Type B pancreatic cell (in vitro differentiated cells): Measurements from ENCODE around the gene FOXE3. TPM values are rescaled to one million over a fixed set of nuclear protein-coding genes. Genes with fewer than 3 reads are reported as not detected.

Experiments used
- DNase-seq: peaks from one replicate; pipeline ENCODE4 v3.0.0; 2021; ENCODE audit warnings: mixed read lengths; ENCODE audit not compliant: unreplicated experiment; ENCODE audit errors: extremely low spot score
- H3K27ac Mint-ChIP-seq: 2 replicates; pipeline ENCODE4 v1.8.0; 2021; ENCODE audit warnings: mild to moderate bottlenecking, mixed read lengths
- H3K27me3 Mint-ChIP-seq: 2 replicates; pipeline ENCODE4 v1.8.0; 2021; ENCODE audit warnings: mixed read lengths
- H3K36me3 Mint-ChIP-seq: 2 replicates; pipeline ENCODE4 v1.8.0; 2021; ENCODE audit warnings: mixed read lengths
- H3K4me1 Mint-ChIP-seq: one replicate; pipeline ENCODE4 v1.8.0; 2021; ENCODE audit warnings: mixed read lengths; ENCODE audit not compliant: unreplicated experiment
- H3K4me3 Mint-ChIP-seq: 2 replicates; pipeline ENCODE4 v1.8.0; 2021; ENCODE audit warnings: mild to moderate bottlenecking, mixed read lengths
- H3K9me3 Mint-ChIP-seq: 2 replicates; pipeline ENCODE4 v1.8.0; 2021; ENCODE audit warnings: mixed read lengths
- total RNA-seq: library from RNA; stranded (reverse); gene quantifications from 2 replicates; pipeline ENCODE4 v1.2.1, GENCODE V29; 2021; ENCODE audit warnings: low replicate concordance
- TF ChIP-seq, protein P1 (sequence below): fragments of 200-600 bp; sonication (generic); conservative IDR thresholded peaks from 2 replicates; pipeline ENCODE4 v1.5.0; 2021; ENCODE audit warnings: antibody characterized with exemption, mild to moderate bottlenecking

The FOXE3 gene
- total RNA-seq, 1 donor from 2014 or later, result 0.14 TPM

DNA sequence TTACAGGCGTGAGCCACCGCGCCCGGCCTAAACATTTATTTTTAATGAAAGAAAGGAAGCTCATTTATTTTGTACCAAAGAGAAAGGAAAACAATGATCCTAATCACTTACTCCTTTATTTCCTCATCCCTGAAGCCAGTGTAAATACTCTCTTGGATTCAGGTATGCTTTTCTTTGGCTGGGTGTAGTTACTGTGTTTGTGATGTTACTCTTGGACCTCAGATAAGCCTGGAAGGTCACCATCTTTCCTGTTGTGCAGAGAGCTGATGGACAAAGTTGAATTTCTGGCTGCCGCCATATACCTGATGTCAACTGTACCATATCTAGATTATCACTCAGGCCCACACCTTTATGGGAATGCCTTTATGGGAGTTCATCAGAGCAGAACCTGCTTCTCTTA, 35.4 kb upstream of the FOXE3 start:
- H3K9me3 Mint-ChIP-seq, result no peaks in the 10 kb centered on the region
- TF ChIP-seq, protein P1, sequence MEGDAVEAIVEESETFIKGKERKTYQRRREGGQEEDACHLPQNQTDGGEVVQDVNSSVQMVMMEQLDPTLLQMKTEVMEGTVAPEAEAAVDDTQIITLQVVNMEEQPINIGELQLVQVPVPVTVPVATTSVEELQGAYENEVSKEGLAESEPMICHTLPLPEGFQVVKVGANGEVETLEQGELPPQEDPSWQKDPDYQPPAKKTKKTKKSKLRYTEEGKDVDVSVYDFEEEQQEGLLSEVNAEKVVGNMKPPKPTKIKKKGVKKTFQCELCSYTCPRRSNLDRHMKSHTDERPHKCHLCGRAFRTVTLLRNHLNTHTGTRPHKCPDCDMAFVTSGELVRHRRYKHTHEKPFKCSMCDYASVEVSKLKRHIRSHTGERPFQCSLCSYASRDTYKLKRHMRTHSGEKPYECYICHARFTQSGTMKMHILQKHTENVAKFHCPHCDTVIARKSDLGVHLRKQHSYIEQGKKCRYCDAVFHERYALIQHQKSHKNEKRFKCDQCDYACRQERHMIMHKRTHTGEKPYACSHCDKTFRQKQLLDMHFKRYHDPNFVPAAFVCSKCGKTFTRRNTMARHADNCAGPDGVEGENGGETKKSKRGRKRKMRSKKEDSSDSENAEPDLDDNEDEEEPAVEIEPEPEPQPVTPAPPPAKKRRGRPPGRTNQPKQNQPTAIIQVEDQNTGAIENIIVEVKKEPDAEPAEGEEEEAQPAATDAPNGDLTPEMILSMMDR, result no peak

DNA sequence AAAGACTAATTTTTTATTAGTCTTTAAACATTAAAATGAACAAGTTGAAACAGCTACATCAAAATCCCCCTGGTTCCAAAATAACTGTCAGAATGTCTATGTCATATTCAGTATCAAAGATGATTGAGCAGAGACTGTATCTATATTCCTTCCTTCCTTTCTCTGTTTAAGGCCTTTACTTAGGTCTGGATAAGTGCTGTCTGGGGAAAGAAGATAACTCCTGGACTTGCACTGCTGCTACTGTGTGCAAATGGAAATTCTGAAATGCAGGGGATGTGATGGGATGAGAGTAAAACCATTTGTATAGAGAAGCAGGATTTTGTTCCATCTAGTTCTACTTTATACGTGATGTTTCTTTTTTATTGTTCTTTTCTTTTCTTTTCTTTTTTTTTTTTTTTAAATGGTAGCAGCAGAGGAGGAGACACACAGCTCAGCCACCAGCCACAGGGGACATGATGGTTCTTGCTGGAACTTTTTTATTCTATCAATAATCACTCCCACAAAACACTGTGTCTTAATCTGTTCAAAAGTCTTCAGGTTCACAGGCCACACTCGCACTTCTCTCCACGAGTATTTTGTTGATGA, 33.6 kb upstream of the FOXE3 start:
- no peak overlapping the region for H3K27ac Mint-ChIP-seq
- DNase-seq, result no peak
- H3K36me3 Mint-ChIP-seq, result peaks cover 14% of the 10 kb centered on the region
- no peak overlapping the region for H3K4me3 Mint-ChIP-seq
- no peaks in the 10 kb centered on the region for H3K9me3 Mint-ChIP-seq
- H3K27me3 Mint-ChIP-seq, result peaks cover under 1% of the 10 kb centered on the region
- TF ChIP-seq, protein P1, result no peak
- H3K4me1 Mint-ChIP-seq, result peaks cover 8% of the 10 kb centered on the region

More for the DNA sequence above, 35.4 kb upstream of the FOXE3 start:
- no peak overlapping the region for H3K27ac Mint-ChIP-seq
- peaks cover 14% of the 10 kb centered on the region for H3K36me3 Mint-ChIP-seq
- peaks cover 8% of the 10 kb centered on the region for H3K4me1 Mint-ChIP-seq
- H3K27me3 Mint-ChIP-seq, result no peaks in the 10 kb centered on the region
- H3K4me3 Mint-ChIP-seq, result no peak overlapping the region
- no peak for DNase-seq

DNA sequence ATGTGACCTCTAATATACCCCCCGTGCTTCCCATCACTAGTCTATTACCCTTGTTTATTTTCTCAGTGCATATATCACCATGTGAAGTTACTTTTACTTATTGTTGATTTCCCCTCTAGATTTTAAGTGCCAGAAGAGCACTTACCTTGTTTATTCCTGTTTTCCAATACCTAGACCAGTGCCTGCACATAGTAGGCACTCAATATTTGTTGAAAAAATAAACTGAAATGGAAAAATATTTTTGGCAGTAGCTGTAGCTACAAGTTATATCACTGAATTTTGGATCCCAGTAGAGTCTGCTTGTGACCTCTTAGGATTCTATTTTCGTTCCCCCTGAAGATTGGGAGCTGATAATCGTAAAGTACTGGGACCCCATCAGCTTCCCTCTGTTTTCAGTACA, 32.0 kb upstream of the FOXE3 start:
- Mint-ChIP-seq H3K4me3 (no peak overlapping the region), H3K27me3 (peaks cover 11% of the 10 kb centered on the region), H3K36me3 (peaks cover 10% of the 10 kb centered on the region), H3K4me1 (peaks cover 4% of the 10 kb centered on the region), H3K27ac (no peak overlapping the region), H3K9me3 (no peaks in the 10 kb centered on the region)
- no peak for DNase-seq
- TF ChIP-seq, protein P1, result no peak

DNA sequence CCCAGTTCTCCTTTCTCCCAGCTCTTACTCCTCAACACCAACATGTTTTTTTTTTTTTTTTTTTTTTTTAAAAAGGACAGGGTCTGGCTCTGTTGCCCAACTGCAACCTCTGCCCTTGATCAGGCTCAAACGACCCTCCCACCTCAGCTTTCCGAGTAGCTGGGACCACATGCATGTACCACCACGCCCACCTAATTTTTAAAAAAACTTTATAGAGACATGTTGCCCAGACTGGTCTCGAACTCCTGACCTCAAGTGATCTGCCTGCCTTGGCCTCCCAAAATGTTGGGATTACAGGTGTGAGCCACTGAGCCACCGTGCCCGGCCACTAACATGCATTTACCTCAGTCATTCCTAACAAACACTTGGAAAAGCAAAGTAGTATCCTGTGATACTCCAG, 31.1 kb upstream of the FOXE3 start:
- Mint-ChIP-seq H3K27ac (no peak overlapping the region), H3K9me3 (no peaks in the 10 kb centered on the region), H3K4me1 (peaks cover 4% of the 10 kb centered on the region), H3K4me3 (no peak overlapping the region), H3K36me3 (peaks cover 3% of the 10 kb centered on the region), H3K27me3 (peaks cover 11% of the 10 kb centered on the region)
- no peak for DNase-seq
- TF ChIP-seq, protein P1, result no peak

DNA sequence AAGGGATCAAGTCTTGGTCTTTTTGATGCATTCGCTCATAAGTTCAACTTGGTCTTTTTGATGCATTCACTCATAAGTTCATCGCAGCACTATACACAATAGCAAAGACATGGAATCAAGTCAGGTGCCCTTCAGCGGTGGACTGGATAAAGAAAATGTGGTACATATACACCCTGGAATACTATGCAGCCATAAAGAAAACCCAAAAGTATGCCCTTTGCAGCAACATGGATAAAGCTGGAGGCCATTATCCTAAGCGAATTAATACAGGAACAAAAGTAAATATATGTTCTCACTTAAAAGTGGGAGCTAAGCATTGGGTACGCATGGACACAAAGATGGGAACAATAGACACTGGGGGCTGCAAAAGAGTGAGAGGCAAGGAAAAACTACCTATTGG, 29.8 kb upstream of the FOXE3 start:
- TF ChIP-seq, protein P1, result no peak
- H3K4me3 Mint-ChIP-seq, result no peak overlapping the region
- peaks cover 11% of the 10 kb centered on the region for H3K27me3 Mint-ChIP-seq
- H3K9me3 Mint-ChIP-seq, result no peaks in the 10 kb centered on the region
- DNase-seq, result no peak
- no peak overlapping the region for H3K27ac Mint-ChIP-seq
- H3K4me1 Mint-ChIP-seq, result peaks cover 11% of the 10 kb centered on the region
- peaks cover 3% of the 10 kb centered on the region for H3K36me3 Mint-ChIP-seq
